ENCODE data around the gene ZSCAN9.

Gene ZSCAN9

GRCh38 chr6:28225056-28225834, at the start of gene ZSCAN9:
Gene ZSCAN9 (plus strand): TSS chr6:28225275. CDS start chr6:28227085, 1,810 bp downstream.
- H3K36me3 ChIP-seq (ENCODE audit: control insufficient read depth, insufficient read depth, low read length, severe bottlenecking), result peaks cover 30% of the 10 kb centered on the region
- H3K4me1 ChIP-seq (ENCODE audit: control insufficient read depth, insufficient read depth, low read length), result peaks cover 15% of the 10 kb centered on the region
- H3K9me3 ChIP-seq (ENCODE audit: control insufficient read depth, low read length), result no peaks in the 10 kb centered on the region
- H3K27me3 ChIP-seq (replicated peaks; ENCODE audit: control insufficient read depth, insufficient read depth, low read length), result peaks cover 4% of the 10 kb centered on the region
- H3K9ac ChIP-seq (ENCODE audit: low read length), result peak within 1 kb of the TSS; percentile 89
- peak within 1 kb of the TSS; percentile 94 for H3K4me3 ChIP-seq (ENCODE audit: low read length)
- peak; percentile 91 for DNase-seq (ENCODE audit: low read depth)

GRCh38 chr6:28176373-28176772, 48.7 kb upstream of the ZSCAN9 start:
- no peak for DNase-seq (ENCODE audit: low read depth)
- H3K36me3 ChIP-seq (ENCODE audit: control insufficient read depth, insufficient read depth, low read length, severe bottlenecking), result no peaks in the 10 kb centered on the region
- no peaks in the 10 kb centered on the region for H3K4me1 ChIP-seq (ENCODE audit: control insufficient read depth, insufficient read depth, low read length)
- peaks cover 15% of the 10 kb centered on the region for H3K9me3 ChIP-seq (ENCODE audit: control insufficient read depth, low read length)
- H3K4me3 ChIP-seq (ENCODE audit: low read length), result no peak overlapping the region
- no peaks in the 10 kb centered on the region for H3K27me3 ChIP-seq (replicated peaks; ENCODE audit: control insufficient read depth, insufficient read depth, low read length)
- H3K9ac ChIP-seq (ENCODE audit: low read length), result no peak overlapping the region

- H3K27me3 ChIP-seq (replicated peaks; ENCODE audit: control insufficient read depth, insufficient read depth, low read length), result no peaks in the 10 kb centered on the region
- no peaks in the 10 kb centered on the region for H3K36me3 ChIP-seq (ENCODE audit: control insufficient read depth, insufficient read depth, low read length, severe bottlenecking)
- H3K4me1 ChIP-seq (ENCODE audit: control insufficient read depth, insufficient read depth, low read length), result no peaks in the 10 kb centered on the region
- H3K9me3 ChIP-seq (ENCODE audit: control insufficient read depth, low read length), result peaks cover 33% of the 10 kb centered on the region
- H3K9ac ChIP-seq (ENCODE audit: low read length), result no peak overlapping the region
- no peak overlapping the region for H3K4me3 ChIP-seq (ENCODE audit: low read length)
- no peak for DNase-seq (ENCODE audit: low read depth)
Observed at GRCh38 chr6:28182255-28182654, 42.8 kb upstream of the ZSCAN9 start.

- no peak overlapping the region for H3K9ac ChIP-seq (ENCODE audit: low read length)
- H3K27me3 ChIP-seq (replicated peaks; ENCODE audit: control insufficient read depth, insufficient read depth, low read length), result no peaks in the 10 kb centered on the region
- no peaks in the 10 kb centered on the region for H3K4me1 ChIP-seq (ENCODE audit: control insufficient read depth, insufficient read depth, low read length)
- no peak for DNase-seq (ENCODE audit: low read depth)
- peak overlapping the region; percentile 0 for H3K4me3 ChIP-seq (ENCODE audit: low read length)
- H3K9me3 ChIP-seq (ENCODE audit: control insufficient read depth, low read length), result peaks cover 89% of the 10 kb centered on the region
- H3K36me3 ChIP-seq (ENCODE audit: control insufficient read depth, insufficient read depth, low read length, severe bottlenecking), result no peaks in the 10 kb centered on the region
Observed at GRCh38 chr6:28188111-28188979, 36.7 kb upstream of the ZSCAN9 start.

GRCh38 chr6:28200020-28200419, 25.1 kb upstream of the ZSCAN9 start:
- no peaks in the 10 kb centered on the region for H3K27me3 ChIP-seq (replicated peaks; ENCODE audit: control insufficient read depth, insufficient read depth, low read length)
- no peak overlapping the region for H3K9ac ChIP-seq (ENCODE audit: low read length)
- peaks cover 2% of the 10 kb centered on the region for H3K4me1 ChIP-seq (ENCODE audit: control insufficient read depth, insufficient read depth, low read length)
- no peak for DNase-seq (ENCODE audit: low read depth)
- H3K9me3 ChIP-seq (ENCODE audit: control insufficient read depth, low read length), result peaks cover 33% of the 10 kb centered on the region
- H3K4me3 ChIP-seq (ENCODE audit: low read length), result no peak overlapping the region
- H3K36me3 ChIP-seq (ENCODE audit: control insufficient read depth, insufficient read depth, low read length, severe bottlenecking), result no peaks in the 10 kb centered on the region

GRCh38 chr6:28203201-28203600, 21.9 kb upstream of the ZSCAN9 start:
- Histone ChIP-seq H3K27me3 (replicated peaks; ENCODE audit: control insufficient read depth, insufficient read depth, low read length) (peaks cover 4% of the 10 kb centered on the region), H3K4me1 (ENCODE audit: control insufficient read depth, insufficient read depth, low read length) (peaks cover 30% of the 10 kb centered on the region), H3K36me3 (ENCODE audit: control insufficient read depth, insufficient read depth, low read length, severe bottlenecking) (no peaks in the 10 kb centered on the region), H3K9ac (ENCODE audit: low read length) (no peak overlapping the region), H3K9me3 (ENCODE audit: control insufficient read depth, low read length) (peaks cover 21% of the 10 kb centered on the region), H3K4me3 (ENCODE audit: low read length) (no peak overlapping the region)
- no peak for DNase-seq (ENCODE audit: low read depth)

GRCh38 chr6:28205879-28206278, 19.2 kb upstream of the ZSCAN9 start:
- no peak for DNase-seq (ENCODE audit: low read depth)
- Histone ChIP-seq H3K9me3 (ENCODE audit: control insufficient read depth, low read length) (peaks cover 17% of the 10 kb centered on the region), H3K4me1 (ENCODE audit: control insufficient read depth, insufficient read depth, low read length) (peaks cover 30% of the 10 kb centered on the region), H3K4me3 (ENCODE audit: low read length) (no peak overlapping the region), H3K27me3 (replicated peaks; ENCODE audit: control insufficient read depth, insufficient read depth, low read length) (peaks cover 31% of the 10 kb centered on the region), H3K9ac (ENCODE audit: low read length) (no peak overlapping the region), H3K36me3 (ENCODE audit: control insufficient read depth, insufficient read depth, low read length, severe bottlenecking) (no peaks in the 10 kb centered on the region)

GRCh38 chr6:28206527-28206926, 18.5 kb upstream of the ZSCAN9 start:
- H3K9me3 ChIP-seq (ENCODE audit: control insufficient read depth, low read length), result peaks cover 17% of the 10 kb centered on the region
- H3K9ac ChIP-seq (ENCODE audit: low read length), result no peak overlapping the region
- no peaks in the 10 kb centered on the region for H3K36me3 ChIP-seq (ENCODE audit: control insufficient read depth, insufficient read depth, low read length, severe bottlenecking)
- H3K27me3 ChIP-seq (replicated peaks; ENCODE audit: control insufficient read depth, insufficient read depth, low read length), result peaks cover 36% of the 10 kb centered on the region
- peak overlapping the region; percentile 85 for H3K4me3 ChIP-seq (ENCODE audit: low read length)
- DNase-seq (ENCODE audit: low read depth), result no peak
- H3K4me1 ChIP-seq (ENCODE audit: control insufficient read depth, insufficient read depth, low read length), result peaks cover 30% of the 10 kb centered on the region

- DNase-seq (ENCODE audit: low read depth), result no peak
- peaks cover 30% of the 10 kb centered on the region for H3K4me1 ChIP-seq (ENCODE audit: control insufficient read depth, insufficient read depth, low read length)
- peaks cover 17% of the 10 kb centered on the region for H3K9me3 ChIP-seq (ENCODE audit: control insufficient read depth, low read length)
- H3K9ac ChIP-seq (ENCODE audit: low read length), result peak overlapping the region; percentile 55
- H3K27me3 ChIP-seq (replicated peaks; ENCODE audit: control insufficient read depth, insufficient read depth, low read length), result peaks cover 41% of the 10 kb centered on the region
- peak overlapping the region; percentile 85 for H3K4me3 ChIP-seq (ENCODE audit: low read length)
- no peaks in the 10 kb centered on the region for H3K36me3 ChIP-seq (ENCODE audit: control insufficient read depth, insufficient read depth, low read length, severe bottlenecking)
Observed at GRCh38 chr6:28206928-28207509, 18.1 kb upstream of the ZSCAN9 start.

- Histone ChIP-seq H3K4me3 (ENCODE audit: low read length) (peak overlapping the region; percentile 85), H3K4me1 (ENCODE audit: control insufficient read depth, insufficient read depth, low read length) (peaks cover 33% of the 10 kb centered on the region), H3K27me3 (replicated peaks; ENCODE audit: control insufficient read depth, insufficient read depth, low read length) (peaks cover 42% of the 10 kb centered on the region), H3K9ac (ENCODE audit: low read length) (peak overlapping the region; percentile 55), H3K36me3 (ENCODE audit: control insufficient read depth, insufficient read depth, low read length, severe bottlenecking) (no peaks in the 10 kb centered on the region), H3K9me3 (ENCODE audit: control insufficient read depth, low read length) (peaks cover 17% of the 10 kb centered on the region)
- DNase-seq (ENCODE audit: low read depth), result peak; percentile 44
Observed at GRCh38 chr6:28207510-28208110, 17.5 kb upstream of the ZSCAN9 start.

Measured in adipocyte (in vitro differentiated cells).